Panc1 (cell line): ENCODE measurements around the gene AZGP1.

Experiments used
- CTCF ChIP-seq: fragments of 450-650 bp; IDR thresholded peaks from 2 replicates; pipeline ENCODE4 v1.5.1; 2017; ENCODE audit warnings: mild to moderate bottlenecking
- POLR2AphosphoS5 ChIP-seq: IDR thresholded peaks from 2 replicates; pipeline ENCODE4 v1.6.1; 2012; ENCODE audit warnings: mild to moderate bottlenecking, low read depth, low read length, moderate library complexity
- SIN3A ChIP-seq: IDR thresholded peaks from 2 replicates; pipeline ENCODE4 v1.6.1; 2012; ENCODE audit warnings: low read depth, mild to moderate bottlenecking, low read length, moderate library complexity, borderline replicate concordance; ENCODE audit not compliant: insufficient read depth
- TCF7L2 ChIP-seq: IDR thresholded peaks from 2 replicates; pipeline ENCODE4 v1.6.1; 2011; ENCODE audit warnings: mild to moderate bottlenecking, low read depth, low read length, inconsistent platforms

- TF ChIP-seq CTCF (peak; percentile 39; the same call in 1 of the 2 replicates), POLR2AphosphoS5 (no peak), SIN3A (no peak), TCF7L2 (no peak)
These were observed 46.1 kb downstream of the AZGP1 start for GRCh38 chr7:99929730-99930053.
